OCI-LY3 (cell line): ENCODE results near the gene EMD.

Experiments used
- H2AFZ ChIP-seq: fragments of 200-600, 300-600 bp; shearing (Covaris generic); 2 replicates; pipeline ENCODE4 v1.6.0; 2014; ENCODE audit warnings: antibody characterized with exemption, low read depth, low read length
- H3K27ac ChIP-seq: fragments of 200-600, 300-600 bp; sonication (generic); 2 replicates; pipeline ENCODE4 v1.5.1; 2014; ENCODE audit warnings: mild to moderate bottlenecking, low read length, moderate library complexity, mixed read lengths
- H3K27me3 ChIP-seq: fragments of 200-600, 300-600 bp; sonication (generic); 2 replicates; pipeline ENCODE4 v1.6.1; 2014; ENCODE audit warnings: low read depth, low read length, mixed read lengths
- H3K36me3 ChIP-seq: fragments of 200-600, 300-600 bp; sonication (generic); replicated peaks from 2 replicates; pipeline ENCODE3; 2014; ENCODE audit warnings: low read depth, low read length, mixed read lengths
- H3K4me1 ChIP-seq: fragments of 300-600, 200-600 bp; sonication (generic); 2 replicates; pipeline ENCODE4 v1.6.1; 2014; ENCODE audit warnings: low read length, mixed read lengths
- H3K4me2 ChIP-seq: fragments of 200-600, 300-600 bp; sonication (generic); 2 replicates; pipeline ENCODE4 v1.6.1; 2014; ENCODE audit warnings: low read length, mixed read lengths
- H3K4me3 ChIP-seq: fragments of 300-600, 200-600 bp; sonication (generic); 2 replicates; pipeline ENCODE4 v1.5.1; 2014; ENCODE audit warnings: antibody characterized with exemption, mild to moderate bottlenecking, low read length, moderate library complexity
- H3K79me2 ChIP-seq: fragments of 300-600, 200-600 bp; shearing (Covaris generic); 2 replicates; pipeline ENCODE4 v1.6.1; 2014; ENCODE audit warnings: mild to moderate bottlenecking, low read length, mixed read lengths
- H3K9ac ChIP-seq: fragments of 300-600, 200-600 bp; shearing (Covaris generic); 2 replicates; pipeline ENCODE4 v1.6.0; 2014; ENCODE audit warnings: mild to moderate bottlenecking, low read length, moderate library complexity
- H3K9me3 ChIP-seq: fragments of 200-600, 300-600 bp; shearing (Covaris generic); 2 replicates; pipeline ENCODE4 v1.6.1; 2014; ENCODE audit warnings: low read length, mixed read lengths; ENCODE audit not compliant: insufficient read depth
- H4K20me1 ChIP-seq: fragments of 200-600, 300-600 bp; sonication (generic); 2 replicates; pipeline ENCODE4 v1.6.1; 2016; ENCODE audit warnings: low read length, mixed read lengths; ENCODE audit not compliant: insufficient read depth
- EZH2phosphoT487 ChIP-seq: fragments of 200-600 bp; shearing (Covaris generic); IDR thresholded peaks from 2 replicates; pipeline ENCODE4 v1.6.1; 2018; ENCODE audit warnings: antibody characterized with exemption, mixed run types, low read depth
- TF ChIP-seq, protein P1 (sequence below): fragments of 200-600, 300-600 bp; sonication (generic); IDR thresholded peaks from 2 replicates; pipeline ENCODE4 v1.5.1; 2014; ENCODE audit warnings: antibody characterized with exemption, low read length, low read depth

Gene EMD

DNA sequence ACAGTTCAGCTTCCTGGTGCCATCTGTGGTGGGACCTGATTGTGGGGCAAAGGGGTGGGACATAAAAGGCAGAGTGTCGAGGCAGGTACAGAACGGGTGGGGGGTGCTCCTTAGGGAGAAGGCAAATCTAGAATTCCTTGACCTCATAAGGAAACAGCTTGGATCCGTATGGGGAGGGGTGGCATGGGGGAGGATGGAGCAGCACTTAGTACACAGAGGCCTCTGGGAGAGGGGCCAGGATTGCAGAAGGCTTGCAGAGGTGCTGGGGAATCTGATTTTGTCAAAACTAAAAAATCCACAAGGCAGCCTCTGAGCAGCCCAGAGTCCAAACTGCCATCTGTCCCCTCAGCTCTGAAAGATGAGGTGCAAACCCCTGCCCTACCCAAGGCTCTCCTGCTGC lies 2.3 kb upstream of the EMD start:
- TF ChIP-seq EZH2phosphoT487: no peak
- TF ChIP-seq, protein P1, sequence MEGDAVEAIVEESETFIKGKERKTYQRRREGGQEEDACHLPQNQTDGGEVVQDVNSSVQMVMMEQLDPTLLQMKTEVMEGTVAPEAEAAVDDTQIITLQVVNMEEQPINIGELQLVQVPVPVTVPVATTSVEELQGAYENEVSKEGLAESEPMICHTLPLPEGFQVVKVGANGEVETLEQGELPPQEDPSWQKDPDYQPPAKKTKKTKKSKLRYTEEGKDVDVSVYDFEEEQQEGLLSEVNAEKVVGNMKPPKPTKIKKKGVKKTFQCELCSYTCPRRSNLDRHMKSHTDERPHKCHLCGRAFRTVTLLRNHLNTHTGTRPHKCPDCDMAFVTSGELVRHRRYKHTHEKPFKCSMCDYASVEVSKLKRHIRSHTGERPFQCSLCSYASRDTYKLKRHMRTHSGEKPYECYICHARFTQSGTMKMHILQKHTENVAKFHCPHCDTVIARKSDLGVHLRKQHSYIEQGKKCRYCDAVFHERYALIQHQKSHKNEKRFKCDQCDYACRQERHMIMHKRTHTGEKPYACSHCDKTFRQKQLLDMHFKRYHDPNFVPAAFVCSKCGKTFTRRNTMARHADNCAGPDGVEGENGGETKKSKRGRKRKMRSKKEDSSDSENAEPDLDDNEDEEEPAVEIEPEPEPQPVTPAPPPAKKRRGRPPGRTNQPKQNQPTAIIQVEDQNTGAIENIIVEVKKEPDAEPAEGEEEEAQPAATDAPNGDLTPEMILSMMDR: no peak
- H3K4me1 ChIP-seq: peaks cover 42% of the 10 kb centered on the region
- H4K20me1 ChIP-seq: no peaks in the 10 kb centered on the region
- no peaks in the 10 kb centered on the region for H3K27me3 ChIP-seq
- H3K79me2 ChIP-seq: peaks cover 18% of the 10 kb centered on the region
- H2AFZ ChIP-seq: no peak overlapping the region
- H3K27ac ChIP-seq: no peak overlapping the region
- H3K9ac ChIP-seq: no peak overlapping the region
- H3K9me3 ChIP-seq: no peaks in the 10 kb centered on the region
- no peak overlapping the region for H3K4me3 ChIP-seq
- H3K4me2 ChIP-seq: no peak overlapping the region
- H3K36me3 ChIP-seq: peaks cover 13% of the 10 kb centered on the region

DNA sequence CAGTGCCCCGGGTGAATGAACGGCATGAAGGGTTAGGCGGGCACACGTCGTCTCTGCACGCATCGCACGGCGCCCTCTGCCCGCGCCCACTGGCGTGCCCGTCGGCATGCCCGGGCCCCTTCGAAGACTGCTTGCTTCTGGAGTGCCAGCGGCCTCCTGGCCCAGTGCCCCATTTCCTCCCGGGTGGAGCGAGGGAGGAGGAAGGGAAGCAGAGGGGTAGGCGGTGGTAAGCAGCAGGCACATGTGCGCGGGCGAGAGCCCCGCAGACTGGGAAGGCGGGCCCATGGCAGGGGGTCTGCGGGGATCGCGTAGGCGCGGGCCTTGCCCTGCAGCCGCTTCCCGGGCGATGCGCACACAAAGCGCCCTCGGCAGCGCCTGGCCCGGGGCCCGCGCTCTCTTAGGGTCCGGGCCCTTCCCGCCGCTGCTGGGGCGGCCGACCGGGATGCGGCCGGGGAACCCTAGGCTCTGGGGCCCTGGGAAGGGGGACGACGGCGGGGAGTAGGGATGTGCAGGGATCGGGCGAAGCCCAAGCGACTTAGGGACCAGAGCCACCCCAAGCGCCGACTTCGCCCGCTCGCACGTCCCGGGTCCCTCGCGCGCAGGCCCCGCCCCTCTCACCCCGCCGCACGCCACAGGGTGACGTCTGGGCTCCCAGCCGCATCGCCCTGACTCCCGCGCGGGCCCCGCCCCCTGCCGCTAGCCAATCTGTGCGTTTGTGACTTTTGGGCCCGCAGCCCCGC lies 866 bp upstream of the EMD start:
- H3K9me3 ChIP-seq: no peaks in the 10 kb centered on the region
- H3K79me2 ChIP-seq: peaks cover 18% of the 10 kb centered on the region
- TF ChIP-seq, protein P1: no peak
- TF ChIP-seq EZH2phosphoT487: no peak
- H4K20me1 ChIP-seq: no peaks in the 10 kb centered on the region
- peaks cover 28% of the 10 kb centered on the region for H3K4me1 ChIP-seq
- peak overlapping the region; percentile 91 for H3K4me2 ChIP-seq
- no peaks in the 10 kb centered on the region for H3K27me3 ChIP-seq
- peak overlapping the region; percentile 80 for H3K4me3 ChIP-seq
- peak overlapping the region; percentile 93 for H3K9ac ChIP-seq
- peak overlapping the region; percentile 84 for H3K27ac ChIP-seq
- H3K36me3 ChIP-seq: peaks cover 13% of the 10 kb centered on the region
- H2AFZ ChIP-seq: no peak overlapping the region

DNA sequence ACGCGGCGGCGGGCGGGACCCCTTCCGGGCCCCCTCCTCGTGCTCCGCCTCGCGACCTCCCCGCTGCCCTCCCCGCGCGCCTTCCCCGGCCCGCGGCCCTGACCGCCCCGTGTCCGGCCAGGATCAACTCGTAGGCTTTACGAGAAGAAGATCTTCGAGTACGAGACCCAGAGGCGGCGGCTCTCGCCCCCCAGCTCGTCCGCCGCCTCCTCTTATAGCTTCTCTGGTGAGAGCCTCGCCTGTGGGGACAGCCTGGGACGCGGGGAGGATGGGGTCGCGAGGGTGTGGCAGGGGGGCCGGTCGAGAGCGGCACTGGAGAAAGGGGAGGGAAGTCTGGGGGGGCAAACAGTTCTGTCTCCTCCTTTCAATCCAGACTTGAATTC lies 465 bp downstream of the EMD start:
- peak overlapping the region; percentile 100 for H3K4me3 ChIP-seq
- H4K20me1 ChIP-seq: no peaks in the 10 kb centered on the region
- H3K9ac ChIP-seq: peak overlapping the region; percentile 100
- peak overlapping the region; percentile 82 for H3K4me2 ChIP-seq
- peaks cover 13% of the 10 kb centered on the region for H3K36me3 ChIP-seq
- H3K27ac ChIP-seq: peak overlapping the region; percentile 76
- no peak overlapping the region for H2AFZ ChIP-seq
- no peaks in the 10 kb centered on the region for H3K9me3 ChIP-seq
- no peak for TF ChIP-seq EZH2phosphoT487
- TF ChIP-seq, protein P1: no peak
- peaks cover 18% of the 10 kb centered on the region for H3K79me2 ChIP-seq
- H3K4me1 ChIP-seq: peaks cover 25% of the 10 kb centered on the region
- no peaks in the 10 kb centered on the region for H3K27me3 ChIP-seq

DNA sequence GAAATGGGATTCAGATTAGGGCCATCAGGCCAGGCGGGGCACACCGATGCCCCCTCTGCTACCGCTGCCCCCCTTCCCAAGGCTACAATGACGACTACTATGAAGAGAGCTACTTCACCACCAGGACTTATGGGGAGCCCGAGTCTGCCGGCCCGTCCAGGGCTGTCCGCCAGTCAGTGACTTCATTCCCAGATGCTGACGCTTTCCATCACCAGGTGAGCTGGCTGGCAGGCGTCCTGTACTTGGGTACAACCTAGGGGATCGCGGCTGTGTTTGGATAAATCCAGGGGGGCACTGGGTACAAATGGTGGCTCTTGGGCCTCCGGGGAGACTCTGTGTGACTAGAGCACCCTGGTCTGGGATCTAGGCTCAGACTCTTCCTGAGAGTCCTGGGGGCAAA lies 1.1 kb downstream of the EMD start:
- peak overlapping the region; percentile 82 for H3K4me2 ChIP-seq
- H3K27me3 ChIP-seq: no peaks in the 10 kb centered on the region
- H3K9ac ChIP-seq: peak overlapping the region; percentile 100
- no peak overlapping the region for H2AFZ ChIP-seq
- peak overlapping the region; percentile 76; the same call in 1 of the 2 replicates for H3K27ac ChIP-seq
- TF ChIP-seq, protein P1: no peak
- no peak for TF ChIP-seq EZH2phosphoT487
- peaks cover 13% of the 10 kb centered on the region for H3K36me3 ChIP-seq
- H4K20me1 ChIP-seq: no peaks in the 10 kb centered on the region
- peak overlapping the region; percentile 100 for H3K4me3 ChIP-seq
- H3K9me3 ChIP-seq: no peaks in the 10 kb centered on the region
- peaks cover 18% of the 10 kb centered on the region for H3K79me2 ChIP-seq
- peaks cover 22% of the 10 kb centered on the region for H3K4me1 ChIP-seq
